SU-DHL-6 (cell line): ENCODE measurements around the gene UNC119.
A peak's percentile ranks its signal among the peaks of the same experiment; 100 is the strongest.

ENCODE experiments used
- CTCF ChIP-seq: fragments of 200-600 bp; sonication (generic); IDR thresholded peaks from one replicate; pipeline ENCODE4 v1.5.1; 2017; ENCODE audit warnings: antibody characterized with exemption, mild to moderate bottlenecking, low read length, moderate library complexity; ENCODE audit not compliant: insufficient read depth, poor library complexity, severe bottlenecking
- EZH2phosphoT487 ChIP-seq: fragments of 200-600 bp; sonication (generic), shearing (Covaris generic); conservative IDR thresholded peaks from 2 replicates; pipeline ENCODE4 v1.6.1; 2018; ENCODE audit warnings: mild to moderate bottlenecking, antibody characterized with exemption, low read length, moderate library complexity, mixed read lengths

- TF ChIP-seq CTCF = peak; percentile 99
- TF ChIP-seq EZH2phosphoT487 = no peak
Observed at GRCh38 chr17:28547623-28548416, 4.6 kb downstream of the UNC119 start.
